Stimulated activated CD8-positive, alpha-beta memory T cell treated with anti-CD3 and anti-CD28 coated beads, Interleukin-7, amount 100 ng/mL, for 4 hours (primary cell): Measurements from ENCODE around the gene TTLL5.

Source experiments
- DNase-seq, 2 donors: peaks; one replicate each; pipeline ENCODE4 v3.0.0-alpha.2; 2020; ENCODE audit warnings: low read depth in 2 of 2

TTLL5 gene

DNA sequence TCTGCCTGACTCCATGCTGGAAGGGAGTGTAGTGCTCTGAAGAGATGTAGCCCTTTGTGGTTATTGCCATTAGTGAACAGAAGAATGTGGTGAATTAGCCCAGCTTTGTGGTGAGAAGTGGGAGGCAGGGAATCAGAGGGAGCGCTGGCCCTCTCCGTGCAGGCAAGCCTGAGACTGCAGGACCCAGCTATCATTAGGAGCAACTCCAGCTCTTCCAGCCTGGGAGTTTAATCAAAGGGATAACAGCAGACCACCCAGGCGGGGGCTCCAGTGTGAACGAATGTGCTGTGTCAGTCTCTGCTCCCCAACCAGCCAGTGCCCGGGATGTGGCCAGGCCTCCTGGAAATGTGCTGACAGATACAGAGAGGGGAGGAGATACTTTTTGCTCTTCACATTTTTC lies 142.7 kb downstream of the TTLL5 start:
- DNase-seq = no peak

- DNase-seq = no peak
Measured at GRCh38 chr14:75804570-75805275, 143.7 kb downstream of the TTLL5 start.

GRCh38 chr14:75805646-75806045 lies 144.6 kb downstream of the TTLL5 start:
- no peak for DNase-seq

GRCh38 chr14:75806352-75806832 lies 145.3 kb downstream of the TTLL5 start:
- no peak for DNase-seq

GRCh38 chr14:75807667-75808360 lies 146.8 kb downstream of the TTLL5 start:
- DNase-seq = no peak

DNA sequence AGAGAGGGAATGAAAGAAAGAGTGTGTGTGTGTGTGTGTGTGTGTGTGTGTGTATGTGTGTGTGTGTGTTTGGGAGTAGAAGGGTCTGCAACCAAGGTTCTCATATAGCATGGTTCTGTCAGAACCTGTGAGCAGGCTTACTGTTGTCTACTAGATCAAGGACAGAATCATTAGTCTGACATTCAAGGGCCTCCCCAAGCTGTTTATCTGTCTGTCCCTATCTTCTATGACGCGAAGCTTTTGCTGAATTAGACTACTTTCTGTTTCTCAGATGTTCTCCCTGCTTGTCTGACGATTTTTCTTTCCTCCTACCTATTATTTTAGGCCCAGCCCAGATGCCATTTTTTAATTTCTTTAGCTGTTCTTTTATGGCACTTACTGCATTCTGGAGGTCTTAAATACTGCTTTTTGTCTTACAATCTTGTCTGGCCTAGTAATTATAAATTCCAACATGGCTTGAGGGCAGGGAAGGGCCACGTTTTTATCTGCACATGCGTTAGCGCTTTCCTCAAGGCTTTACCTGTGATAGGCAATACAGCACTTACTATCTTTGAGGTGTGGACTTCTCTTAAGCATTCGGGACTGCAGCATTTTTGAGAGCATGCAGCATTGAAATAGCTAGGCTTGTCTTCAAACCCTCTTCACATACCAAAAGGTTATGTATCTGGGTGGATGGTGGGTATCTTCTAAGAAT lies 150.2 kb downstream of the TTLL5 start:
- no peak for DNase-seq

- no peak for DNase-seq
Measured at GRCh38 chr14:75811872-75812499, 150.9 kb downstream of the TTLL5 start.

DNA sequence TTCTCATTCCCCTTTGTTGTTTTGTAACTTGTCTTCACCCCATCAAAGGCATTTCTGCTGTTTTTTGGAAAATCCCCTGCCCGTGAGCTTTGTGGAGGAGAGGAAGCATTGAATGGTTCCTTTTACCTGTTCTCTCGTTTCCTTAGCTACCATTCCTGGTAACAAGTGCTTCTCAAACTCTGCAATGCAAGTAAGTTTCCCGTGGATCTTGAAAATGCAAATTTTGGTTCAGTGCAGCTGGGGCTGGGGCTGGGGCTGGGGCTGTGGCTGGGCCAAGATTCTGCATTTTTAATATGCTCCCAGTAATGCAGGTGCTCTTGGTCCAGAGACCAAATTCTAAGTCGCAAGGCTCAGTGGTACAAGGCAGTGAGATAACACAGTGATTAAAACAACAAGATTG lies 151.6 kb downstream of the TTLL5 start:
- no peak for DNase-seq

GRCh38 chr14:75820761-75821160 lies 159.7 kb downstream of the TTLL5 start:
- DNase-seq = no peak

DNA sequence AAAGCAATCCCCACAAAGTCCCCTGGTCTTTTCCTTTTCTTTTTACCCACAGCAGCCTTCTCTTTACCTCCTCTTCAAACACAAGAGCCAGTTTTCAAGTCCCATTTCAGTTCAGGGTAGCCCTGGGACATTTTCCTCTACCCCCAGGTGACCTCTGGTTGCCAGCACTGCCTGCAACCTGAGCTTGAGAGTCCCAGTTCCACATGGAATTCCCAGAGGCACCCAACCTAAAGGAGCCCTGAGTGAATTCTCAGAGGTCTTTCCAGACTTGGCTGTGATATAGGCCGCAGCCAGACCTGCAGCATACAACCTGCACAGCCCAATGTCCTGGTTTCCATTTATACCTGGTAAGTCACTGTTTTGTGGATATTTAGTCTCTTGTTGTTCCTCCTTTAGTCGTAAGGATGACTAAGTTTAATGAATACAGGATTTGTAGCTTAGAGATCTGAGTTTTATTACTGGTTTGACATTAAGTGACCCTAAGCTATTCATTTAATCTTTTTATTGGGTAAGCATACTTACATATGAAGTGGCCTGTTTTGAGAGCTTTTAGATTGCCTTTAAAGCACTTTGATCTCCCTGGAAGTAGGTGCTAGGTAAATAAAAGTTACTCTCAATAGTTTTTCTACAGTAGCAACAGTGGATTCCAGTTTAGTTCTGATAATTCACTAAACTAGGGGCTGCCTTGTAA lies 160.9 kb downstream of the TTLL5 start:
- DNase-seq = no peak

DNA sequence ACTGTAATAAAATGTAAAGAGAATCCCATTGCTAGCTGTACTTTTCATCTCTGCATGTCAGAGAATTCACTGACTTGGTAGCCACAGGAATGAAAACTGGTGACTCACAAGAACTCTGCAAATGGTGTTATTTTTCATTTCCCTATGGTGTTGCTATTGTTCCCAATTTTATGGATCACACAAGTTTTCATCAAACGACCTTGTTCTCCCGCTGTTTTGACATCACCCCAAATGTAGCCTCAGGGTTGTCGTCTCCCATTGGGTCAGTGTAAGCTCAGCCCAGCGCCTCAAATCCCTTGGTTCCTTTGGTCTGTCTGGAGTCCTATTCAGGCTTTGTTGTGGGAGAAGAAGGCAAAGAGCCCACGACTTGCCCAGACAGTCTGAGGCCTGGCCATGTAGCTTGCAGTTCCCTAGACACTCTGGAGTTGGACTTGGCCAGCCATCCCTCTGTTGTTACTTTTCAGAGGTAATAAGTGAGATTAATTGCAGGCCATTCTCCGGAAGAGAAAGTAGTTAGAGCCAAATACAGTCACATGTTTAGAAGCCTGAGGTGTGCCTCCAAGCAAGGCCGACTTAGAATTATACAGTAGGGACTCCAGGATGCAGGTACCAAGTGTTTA lies 161.6 kb downstream of the TTLL5 start:
- DNase-seq = no peak

DNA sequence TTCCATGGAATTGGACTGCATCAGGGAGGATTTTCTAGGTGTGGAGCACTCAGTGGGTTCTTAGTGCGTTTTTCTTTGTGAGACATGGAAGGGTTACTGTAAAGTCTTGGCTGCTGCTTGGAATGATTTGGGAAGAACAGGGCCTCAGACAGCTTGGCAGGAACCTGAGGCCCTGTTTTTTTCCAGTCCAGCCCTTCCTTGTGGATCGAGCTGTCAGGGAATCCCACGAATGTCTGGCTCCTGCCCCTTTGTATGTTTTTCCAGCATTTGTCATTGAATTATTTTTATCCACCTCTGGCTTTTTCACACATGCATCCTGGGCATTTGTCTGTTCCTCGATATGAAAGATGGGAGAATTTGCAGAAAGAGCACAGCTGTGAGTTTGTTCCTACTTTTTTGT lies 162.3 kb downstream of the TTLL5 start:
- no peak for DNase-seq

DNA sequence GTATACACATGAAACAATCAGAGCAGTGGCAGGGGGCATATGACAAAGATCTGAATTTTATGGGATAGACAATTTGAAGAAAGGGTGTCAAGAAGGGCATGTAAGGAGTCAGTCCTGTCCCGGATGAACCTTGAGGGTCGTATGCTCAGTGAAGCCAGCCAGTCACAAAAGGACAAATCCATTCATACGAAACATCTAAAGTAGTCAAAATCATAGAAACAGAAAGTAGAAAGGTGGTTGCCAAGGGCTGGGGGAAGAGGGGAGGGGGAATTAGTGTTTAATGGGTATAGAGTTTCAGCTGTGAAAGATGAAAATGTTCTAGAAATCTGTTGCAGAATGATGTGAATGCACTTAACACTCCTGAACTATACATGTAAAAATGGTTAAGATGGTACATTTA lies 163.3 kb downstream of the TTLL5 start:
- no peak for DNase-seq

GRCh38 chr14:75825147-75825592 lies 164.1 kb downstream of the TTLL5 start:
- no peak for DNase-seq

- DNase-seq = no peak
Measured at GRCh38 chr14:75826599-75826998, 165.6 kb downstream of the TTLL5 start.

GRCh38 chr14:75827331-75827730 lies 166.3 kb downstream of the TTLL5 start:
- no peak for DNase-seq

DNA sequence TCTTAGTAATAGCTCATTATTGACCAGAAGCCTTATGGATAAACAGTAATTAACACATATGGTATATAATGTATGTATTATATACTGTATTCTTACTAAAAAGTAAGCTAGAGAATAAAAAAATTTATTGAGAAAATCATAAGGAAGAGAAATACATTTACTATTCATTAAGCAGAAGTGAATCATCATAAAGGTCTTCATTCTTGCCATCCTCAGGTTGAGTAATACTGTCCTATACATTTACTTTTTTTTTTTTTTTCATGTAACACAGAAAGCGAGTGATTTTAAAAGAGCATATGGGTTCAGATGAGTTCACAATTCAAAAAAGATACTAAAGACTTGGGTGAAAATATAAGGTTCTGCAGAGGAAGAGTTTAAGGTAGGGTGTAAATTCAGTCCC lies 168.3 kb downstream of the TTLL5 start:
- DNase-seq = no peak

DNA sequence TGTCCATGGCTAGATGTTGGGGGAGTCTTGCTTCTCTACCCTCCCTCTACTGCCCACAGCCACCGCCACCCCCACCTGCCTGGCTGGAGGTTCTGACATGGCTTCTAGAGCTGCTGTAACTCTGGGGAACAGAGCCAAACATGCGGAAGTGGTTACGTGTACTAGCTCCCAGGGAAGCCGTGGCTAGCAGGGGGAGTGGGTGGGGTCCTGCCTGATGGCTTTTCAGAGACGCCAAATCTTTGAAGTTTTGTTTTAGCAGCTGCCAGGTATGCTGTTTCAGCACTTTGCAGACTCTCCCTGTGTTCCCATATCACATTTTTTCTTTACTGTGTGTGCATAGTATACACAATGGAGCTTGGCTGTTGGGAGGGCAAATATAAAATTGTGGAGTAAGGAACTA lies 170.4 kb downstream of the TTLL5 start:
- DNase-seq = peak in 1 of 2 donors; percentile 5

- no peak for DNase-seq
Measured at GRCh38 chr14:75831952-75832351, 170.9 kb downstream of the TTLL5 start.

- DNase-seq = no peak
Measured at GRCh38 chr14:75832621-75833297, 171.7 kb downstream of the TTLL5 start.
